Measurements from ENCODE around the gene CORO2A. TPM values are rescaled to one million over a fixed set of nuclear protein-coding genes. Genes with fewer than 3 reads are reported as not detected.

Gene CORO2A
- total RNA-seq, 1 experiment from 2014 or later: 15.8 TPM

DNA sequence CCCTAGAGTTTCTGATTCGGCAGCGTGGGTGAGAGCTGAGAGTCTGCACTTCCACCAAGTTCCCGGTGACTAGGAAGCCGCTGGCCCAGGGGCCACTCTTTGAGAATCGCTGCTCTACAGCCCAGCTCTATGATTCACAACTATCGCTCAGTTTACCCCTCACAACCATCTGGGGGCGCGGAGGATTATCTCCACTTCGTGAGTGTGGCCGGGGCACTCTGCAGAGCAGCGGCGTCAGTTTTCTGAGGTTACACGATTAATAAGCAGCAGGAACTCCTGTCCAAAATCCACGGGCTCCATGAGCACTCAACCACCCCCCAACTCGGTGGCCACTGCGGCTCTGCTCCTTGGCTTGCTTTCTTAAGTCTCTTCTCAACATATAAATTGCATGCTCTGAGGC is 19.3 kb downstream of the CORO2A start:
- no peak overlapping the region for H3T11ph ChIP-seq (ENCODE audit: low read length)
- Mint-ChIP-seq H3K27ac (peak overlapping the region; percentile 19 to 81 (median 56); a peak in 4 of 7 replicates), H3K4me1 (peaks cover 60 to 65% of the 10 kb centered on the region in 2 experiments), H3K9me3 (no peaks in the 10 kb centered on the region), H3K36me3 (ENCODE audit: insufficient read depth in 1 of 3, low read depth in 3 of 3) (no peaks in the 10 kb centered on the region; a peak in 1 of 7 replicates), H3K4me3 (no peak overlapping the region), H3K27me3 (ENCODE audit: low read depth) (no peaks in the 10 kb centered on the region)
- no peak overlapping the region for H4K8ac ChIP-seq (replicated peaks; ENCODE audit: insufficient read length, low read depth, low read length)
- no CpG with 5 or more reads among the region's 16 CpGs for WGBS (ENCODE audit: extremely low coverage, insufficient read length, low lambda C conversion rate)
- H3K27me3 ChIP-seq (ENCODE audit: insufficient read depth, low read length): no peaks in the 10 kb centered on the region
- no peak overlapping the region for H3K27ac ChIP-seq (ENCODE audit: insufficient read length, low read depth, low read length)
- no peak overlapping the region for H3K23ac ChIP-seq (ENCODE audit: insufficient read length, low read depth, low read length)
- H3K79me2 ChIP-seq (ENCODE audit: insufficient read depth, low read length): no peaks in the 10 kb centered on the region; the same call in 1 of the 2 replicates
- H2BK5ac ChIP-seq (ENCODE audit: insufficient read length, low read length): no peak overlapping the region
- H2BK20ac ChIP-seq (ENCODE audit: low read depth, low read length, poor library complexity, severe bottlenecking): no peak overlapping the region
- H4K20me1 ChIP-seq (ENCODE audit: control insufficient read depth, insufficient read depth, insufficient read length): peaks cover 3% of the 10 kb centered on the region
- H4K5ac ChIP-seq (ENCODE audit: insufficient read length, low read depth, low read length): no peak overlapping the region
- no peaks in the 10 kb centered on the region for H3K9me3 ChIP-seq (ENCODE audit: control insufficient read depth, low read depth, low read length)
- H2BK15ac ChIP-seq (ENCODE audit: low read depth, low read length): no peak overlapping the region
- H3K18ac ChIP-seq (ENCODE audit: insufficient read length, low read depth, low read length): no peak overlapping the region
- H3K4ac ChIP-seq (ENCODE audit: low read depth, low read length): no peak overlapping the region
- peaks cover 14% of the 10 kb centered on the region; the same call in 1 of the 2 replicates for H3K4me1 ChIP-seq (ENCODE audit: insufficient read depth, low read length)
- no peak overlapping the region for H3K56ac ChIP-seq (ENCODE audit: insufficient read length, low read depth, low read length)
- no peak overlapping the region for H4K91ac ChIP-seq (ENCODE audit: insufficient read length, low read depth, low read length)
- H3K79me1 ChIP-seq (ENCODE audit: insufficient read depth, low read depth, low read length, poor library complexity, severe bottlenecking): no peaks in the 10 kb centered on the region
- no peaks in the 10 kb centered on the region for H3K23me2 ChIP-seq (ENCODE audit: insufficient read length, low read depth, low read length, poor library complexity, severe bottlenecking)
- no peak overlapping the region for H3K4me2 ChIP-seq (ENCODE audit: insufficient read depth, insufficient read length, low read length)
- DNase-seq: no peak
- H2AFZ ChIP-seq (ENCODE audit: low read length): no peak overlapping the region
- no peak overlapping the region for H2BK12ac ChIP-seq (ENCODE audit: insufficient read length, low read depth, low read length)
- no peak for TF ChIP-seq CTCF (conservative IDR thresholded peaks at IDR 0.05)
- H3K9ac ChIP-seq (ENCODE audit: extremely low read depth, insufficient read length, low read length): no peak overlapping the region
- no peak overlapping the region for H2BK120ac ChIP-seq (ENCODE audit: low read depth, low read length, poor library complexity, severe bottlenecking)
- H3K14ac ChIP-seq (ENCODE audit: insufficient read depth, low read length): no peak overlapping the region
- H2AK5ac ChIP-seq (ENCODE audit: insufficient read length, low read length): no peak overlapping the region
